A549 (cell line): Measurements from ENCODE around the gene PLAGL2.

ENCODE experiments used
- CTCF ChIP-seq: fragments of >200 bp; sonication (Bioruptor Twin); formaldehyde crosslinking; IDR thresholded peaks from 3 replicates; pipeline ENCODE4 v1.5.1; 2016
- EP300 ChIP-seq, 2 experiments: fragments of >200 bp; sonication (Bioruptor Twin); formaldehyde crosslinking; IDR thresholded peaks; 2 replicates in 1 of 2; 3 replicates in 1 of 2; pipeline ENCODE4 v1.6.1; 2016 to 2017
- NPAS2 ChIP-seq: fragments of 250-450 bp; sonication (Bioruptor Pico); IDR thresholded peaks from 2 replicates; pipeline ENCODE4 v1.8.0; 2022; ENCODE audit warnings: mild to moderate bottlenecking, moderate library complexity, borderline replicate concordance
- POLR2A ChIP-seq: IDR thresholded peaks from 2 replicates; pipeline ENCODE4 v1.6.1; 2012; ENCODE audit warnings: mild to moderate bottlenecking, low read length
- REST ChIP-seq: fragments of 200-600 bp; sonication (generic); IDR thresholded peaks from 2 replicates; pipeline ENCODE4 v1.6.1; 2016; ENCODE audit warnings: antibody characterized with exemption, mild to moderate bottlenecking, moderate library complexity
- RNF2 ChIP-seq: fragments of 200-600 bp; sonication (generic); IDR thresholded peaks from 2 replicates; pipeline ENCODE4 v1.6.1; 2016; ENCODE audit warnings: low read depth, mild to moderate bottlenecking, antibody characterized with exemption, moderate library complexity, borderline replicate concordance
- SMC3 ChIP-seq: fragments of >200 bp; sonication (Bioruptor Twin); formaldehyde crosslinking; IDR thresholded peaks from 3 replicates; pipeline ENCODE4 v1.6.1; 2018; ENCODE audit warnings: inconsistent platforms

GRCh38 chr20:32199006-32199405, 8.5 kb downstream of the PLAGL2 start:
- no peak for TF ChIP-seq CTCF
- TF ChIP-seq RNF2: no peak
- TF ChIP-seq NPAS2 (CRISPR knock-in tag): no peak
- TF ChIP-seq SMC3: no peak
- no peak for TF ChIP-seq POLR2A
- no peak for TF ChIP-seq EP300 (IDR thresholded peaks at IDR 0.05)
- TF ChIP-seq REST: no peak
